Bone marrow (tissue), 2 donors: ENCODE results near the gene AIF1L.

Experiments used
- DNase-seq, 2 donors: peaks; one replicate each; lab custom pipeline; 2025; lab: John Stamatoyannopoulos, UW

AIF1L gene

DNA sequence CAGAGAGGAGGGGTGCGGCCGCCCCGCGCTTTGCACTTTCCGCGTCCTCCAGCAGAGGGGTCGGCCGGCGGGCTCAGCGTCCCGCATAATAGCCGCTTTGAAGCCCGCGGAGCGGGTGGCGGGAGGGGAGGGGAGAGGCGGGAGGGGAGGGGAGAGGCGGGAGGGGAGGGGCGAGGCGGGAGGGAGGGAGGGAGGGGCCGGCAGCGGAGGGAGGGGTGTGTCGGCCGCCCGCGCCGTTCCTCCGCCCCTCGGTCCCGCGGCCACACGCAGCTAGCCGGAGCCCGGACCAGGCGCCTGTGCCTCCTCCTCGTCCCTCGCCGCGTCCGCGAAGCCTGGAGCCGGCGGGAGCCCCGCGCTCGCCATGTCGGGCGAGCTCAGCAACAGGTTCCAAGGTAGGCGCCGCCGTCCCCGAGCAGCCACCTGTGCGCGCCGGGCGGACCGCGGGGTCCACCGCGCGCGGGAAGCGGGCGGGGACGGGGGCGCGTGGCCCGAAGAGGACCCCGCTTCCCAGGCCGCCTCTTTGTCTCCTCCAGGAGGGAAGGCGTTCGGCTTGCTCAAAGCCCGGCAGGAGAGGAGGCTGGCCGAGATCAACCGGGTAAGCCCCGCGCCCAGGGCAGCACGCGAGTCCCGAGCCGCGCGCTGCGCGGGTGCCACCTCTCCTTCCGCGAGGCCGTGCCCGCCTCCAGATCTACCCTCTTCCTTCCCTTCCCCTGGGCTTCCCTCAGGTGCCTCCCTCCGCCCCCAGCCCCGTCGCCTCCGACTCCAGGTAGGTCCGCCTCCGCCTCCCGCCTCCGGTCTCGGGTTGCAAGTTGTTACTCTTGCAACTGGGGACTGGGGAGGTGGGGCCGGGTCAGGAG lies at the start of gene AIF1L:
Gene AIF1L, plus strand, starts transcription at position 263 of the 857 bp plus-strand sequence. Its CDS starts 99 bp downstream, at position 362.
- DNase-seq = peak in 1 of 2 donors; percentile 41

DNA sequence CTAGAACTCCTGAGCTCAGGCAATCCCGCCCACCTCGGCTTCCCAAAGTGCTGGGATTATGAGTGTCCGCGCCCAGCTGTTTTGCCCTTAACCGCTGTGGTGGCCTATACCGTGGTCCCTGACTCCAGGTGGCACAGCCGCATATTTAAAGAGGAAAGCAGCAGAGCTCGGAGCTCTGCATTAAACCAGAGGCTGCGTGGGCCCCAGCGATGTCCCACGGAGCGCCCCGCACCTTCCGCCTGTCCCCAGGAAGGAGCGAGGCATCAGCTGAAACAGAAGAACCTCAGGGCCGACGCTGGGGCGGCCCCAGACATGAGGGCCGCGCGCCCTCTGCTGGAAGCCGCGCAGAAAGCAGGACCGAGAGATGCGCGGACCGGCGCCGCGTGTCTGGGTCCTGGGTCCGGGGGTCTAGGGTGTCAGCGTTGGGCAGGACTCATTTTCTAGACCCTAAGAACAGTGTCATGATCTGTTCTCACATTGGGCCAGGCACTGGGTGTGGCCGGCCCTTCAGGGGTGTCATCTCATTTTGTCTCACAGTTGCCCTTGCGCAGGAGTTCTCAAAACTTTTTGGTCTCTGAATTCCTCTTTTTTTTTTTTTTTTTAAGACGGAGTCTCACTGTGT lies 49.6 kb upstream of the AIF1L start:
- peak; percentile 27 to 65 for DNase-seq

GRCh38 chr9:131048332-131048731 lies 48.0 kb upstream of the AIF1L start:
- no peak for DNase-seq

DNA sequence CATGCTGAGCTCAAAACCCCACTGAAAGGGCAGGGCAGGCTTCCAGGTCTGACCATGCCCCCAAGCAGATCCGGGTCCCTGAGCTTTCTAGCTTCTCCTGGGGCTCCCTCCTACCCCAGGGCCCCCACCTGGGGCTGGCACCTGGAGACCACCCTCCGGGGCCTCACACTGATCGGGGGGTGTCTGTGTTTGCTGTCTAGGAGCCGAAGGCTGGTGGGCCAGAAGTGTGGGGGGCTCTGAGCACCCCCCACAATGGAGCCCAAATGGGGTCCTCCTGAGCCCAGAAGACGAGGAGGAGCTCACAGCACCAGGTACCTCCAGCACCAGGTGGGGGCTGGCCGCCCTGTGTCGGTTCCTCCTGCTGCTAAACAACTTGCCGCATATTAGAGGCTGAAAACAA lies 47.5 kb upstream of the AIF1L start:
- no peak for DNase-seq

GRCh38 chr9:131049829-131050715 lies 46.3 kb upstream of the AIF1L start:
- no peak for DNase-seq

GRCh38 chr9:131050831-131051230 lies 45.5 kb upstream of the AIF1L start:
- no peak for DNase-seq

DNA sequence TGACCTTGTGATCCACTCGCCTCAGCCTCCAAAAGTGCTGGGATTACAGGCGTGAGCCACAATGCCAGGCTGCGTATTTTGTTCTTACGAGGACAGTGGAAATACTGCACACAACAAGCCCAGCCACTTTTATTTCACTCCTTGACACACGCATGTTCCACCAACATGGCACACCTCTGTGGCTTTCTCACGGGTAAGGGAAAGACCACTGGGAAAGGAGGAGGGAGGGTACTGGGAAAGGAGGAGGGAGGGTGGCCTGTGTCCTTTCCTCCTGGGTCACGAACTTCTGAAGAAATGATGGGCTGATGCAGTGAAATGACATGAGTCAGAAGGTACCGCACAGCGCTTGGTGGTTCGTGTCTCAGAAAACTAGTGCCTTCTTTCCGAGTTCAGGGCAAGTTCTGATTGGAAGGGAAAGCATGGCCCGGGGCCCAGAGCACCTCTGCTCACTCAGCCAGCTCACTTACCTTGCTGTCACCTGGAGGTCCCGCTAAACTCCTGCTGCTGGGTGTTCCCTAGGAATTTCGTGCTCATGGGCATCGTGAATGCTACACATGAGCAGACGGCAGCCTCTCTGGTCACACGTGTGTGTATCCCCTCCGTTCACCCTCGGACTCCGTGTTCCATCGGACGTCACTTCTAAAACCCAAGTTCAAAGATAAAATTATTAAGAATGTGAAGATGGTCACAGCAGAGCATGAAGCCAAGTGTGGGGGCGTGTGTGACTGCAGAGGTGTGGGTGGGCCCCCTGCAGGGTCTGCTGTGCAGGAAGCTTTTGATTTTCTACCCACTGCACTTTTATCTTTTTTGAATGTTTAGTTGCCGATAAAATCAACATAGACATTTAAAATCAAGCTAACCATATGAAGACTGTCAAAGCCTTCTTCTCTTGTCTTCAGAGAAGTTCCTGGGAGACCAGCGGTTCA lies 44.5 kb upstream of the AIF1L start:
- DNase-seq = no peak

DNA sequence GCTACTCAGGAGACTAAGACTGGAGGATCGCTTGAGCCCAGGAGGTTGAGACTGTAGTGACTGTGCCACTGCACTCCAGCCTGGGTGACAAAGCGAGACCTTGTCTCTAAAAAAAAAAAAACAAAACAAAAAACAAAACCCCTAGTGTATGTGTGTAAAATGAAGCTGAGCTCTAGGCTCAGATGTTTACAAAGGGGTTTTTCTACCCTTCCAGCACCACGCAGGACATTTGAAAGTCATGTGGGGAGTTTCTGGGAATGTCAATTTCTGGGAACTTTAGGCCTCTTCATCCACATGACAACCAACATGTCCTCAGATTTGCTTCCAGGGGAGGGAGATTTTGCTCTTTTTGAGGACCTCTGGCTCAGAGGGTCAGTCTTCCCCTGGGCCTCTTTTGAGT lies 42.4 kb upstream of the AIF1L start:
- no peak for DNase-seq

DNA sequence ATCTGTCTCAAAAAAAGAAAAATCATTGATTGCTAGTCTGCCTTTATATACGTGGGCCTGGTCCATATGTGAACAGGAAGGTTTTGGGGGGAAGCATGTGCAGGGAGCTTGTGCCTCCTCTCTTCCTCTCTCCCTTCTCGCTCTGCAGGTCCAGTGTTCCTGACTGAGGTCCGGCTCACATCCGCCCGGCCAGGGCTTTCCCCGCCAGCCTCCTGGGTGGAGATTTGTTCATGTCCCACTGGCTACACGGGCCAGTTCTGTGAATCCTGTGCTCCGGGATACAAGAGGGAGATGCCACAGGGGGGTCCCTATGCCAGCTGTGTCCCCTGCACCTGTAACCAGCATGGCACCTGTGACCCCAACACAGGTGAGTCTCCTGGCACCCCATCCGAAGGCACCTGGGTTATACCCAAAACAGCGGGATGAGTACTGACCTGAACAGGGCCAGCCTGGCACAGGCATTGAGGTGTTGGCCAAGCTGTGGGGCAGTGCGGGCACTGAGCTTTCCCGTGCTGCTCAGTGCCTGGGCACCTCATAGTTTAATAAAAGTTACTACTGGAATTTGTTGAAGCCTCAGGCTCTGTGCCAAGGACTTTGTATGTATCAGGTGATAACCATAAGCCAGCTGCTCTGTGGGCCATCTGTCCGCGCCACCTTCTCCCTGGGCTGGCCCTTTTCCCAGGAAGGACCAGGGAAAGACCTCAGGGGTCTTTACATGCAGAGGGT lies 39.4 kb upstream of the AIF1L start:
- no peak for DNase-seq

DNA sequence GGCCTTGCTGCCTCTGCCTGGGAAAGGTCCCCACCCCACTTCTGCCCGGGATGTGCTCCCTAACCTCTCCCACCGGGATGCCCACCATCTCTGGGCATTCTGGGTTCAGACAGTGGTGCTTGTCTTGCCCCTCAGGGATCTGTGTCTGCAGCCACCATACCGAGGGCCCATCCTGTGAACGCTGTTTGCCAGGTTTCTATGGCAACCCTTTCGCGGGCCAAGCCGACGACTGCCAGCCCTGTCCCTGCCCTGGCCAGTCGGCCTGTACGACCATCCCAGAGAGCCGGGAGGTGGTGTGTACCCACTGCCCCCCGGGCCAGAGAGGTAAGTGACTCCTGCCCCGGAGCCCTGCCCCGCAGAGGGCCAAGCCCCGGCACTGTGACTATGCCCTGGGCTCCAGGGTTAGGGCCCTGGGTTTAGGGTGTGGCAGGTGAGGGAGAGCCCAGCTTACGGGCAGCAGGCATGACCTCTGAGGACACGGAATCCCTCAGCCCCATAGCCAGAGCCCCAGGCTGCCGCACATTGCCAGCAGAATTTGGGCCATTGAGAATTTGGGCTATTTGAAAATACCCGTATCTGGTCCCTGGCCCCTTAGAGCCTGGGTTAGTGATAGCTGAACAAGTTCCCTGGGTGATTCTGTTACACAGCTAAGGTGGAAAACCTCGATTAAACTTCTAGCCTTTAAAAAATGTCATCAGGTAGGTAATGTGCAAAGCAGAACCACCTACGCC lies 35.3 kb upstream of the AIF1L start:
- no peak for DNase-seq

GRCh38 chr9:131062969-131063368 lies 33.4 kb upstream of the AIF1L start:
- DNase-seq = no peak

GRCh38 chr9:131065599-131065998 lies 30.7 kb upstream of the AIF1L start:
- no peak for DNase-seq

- DNase-seq = no peak
Measured at GRCh38 chr9:131067625-131068024, 28.7 kb upstream of the AIF1L start.

GRCh38 chr9:131068076-131068816 lies 28.1 kb upstream of the AIF1L start:
- no peak for DNase-seq

DNA sequence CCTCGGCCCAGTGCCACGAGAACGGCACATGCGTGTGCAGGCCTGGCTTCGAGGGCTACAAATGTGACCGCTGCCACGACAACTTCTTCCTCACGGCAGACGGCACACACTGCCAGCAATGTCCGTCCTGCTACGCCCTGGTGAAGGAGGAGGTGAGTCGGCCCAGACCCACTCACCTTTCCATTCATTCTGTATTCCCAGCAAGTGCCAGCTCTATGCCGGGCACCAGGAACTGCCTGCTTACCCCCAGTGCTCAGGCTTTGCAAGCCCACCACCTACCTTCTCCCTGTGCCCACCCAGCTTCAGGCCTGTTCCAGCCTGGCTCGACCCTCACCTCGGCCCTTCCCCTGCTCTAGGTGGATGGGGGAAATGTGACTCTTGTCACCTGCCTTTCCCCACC lies 26.6 kb upstream of the AIF1L start:
- DNase-seq = no peak

DNA sequence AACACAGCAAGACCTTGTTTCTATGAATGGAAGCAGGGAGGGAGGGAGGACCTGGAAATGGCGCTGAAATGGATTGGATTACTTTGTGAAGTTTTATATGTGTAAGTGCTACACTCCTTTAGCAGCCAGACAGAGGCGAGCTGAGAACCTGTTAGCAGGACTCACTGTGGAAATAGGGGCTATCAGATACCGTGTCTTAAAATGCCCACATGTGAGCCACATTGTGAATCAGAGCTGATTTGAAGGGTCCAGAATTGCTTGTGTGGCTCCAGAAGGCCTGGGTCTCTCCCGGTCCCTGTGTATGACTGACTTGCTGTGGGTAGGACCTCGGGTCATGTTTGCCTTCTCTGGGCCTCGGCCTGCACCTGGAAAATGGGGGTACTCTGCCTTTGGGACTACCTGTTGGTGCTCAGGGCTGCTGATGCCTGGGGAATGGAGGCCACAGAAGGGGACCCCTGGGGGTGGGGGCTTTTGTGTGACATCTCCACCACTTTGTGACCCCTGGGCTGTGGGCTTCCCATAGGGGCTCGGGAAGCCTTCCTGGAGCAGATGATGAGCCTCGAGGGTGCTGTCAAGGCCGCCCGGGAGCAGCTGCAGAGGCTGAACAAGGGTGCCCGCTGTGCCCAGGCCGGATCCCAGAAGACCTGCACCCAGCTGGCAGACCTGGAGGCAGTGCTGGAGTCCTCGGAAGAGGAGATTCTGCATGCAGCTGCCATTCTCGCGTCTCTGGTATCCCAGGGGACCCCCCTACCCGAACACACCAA lies 24.0 kb upstream of the AIF1L start:
- DNase-seq = no peak

- DNase-seq = no peak
Measured at GRCh38 chr9:131072871-131073237, 23.5 kb upstream of the AIF1L start.

- no peak for DNase-seq
Measured at GRCh38 chr9:131076347-131077195, 19.8 kb upstream of the AIF1L start.
